GM19467 (cell line): ENCODE data around the gene AHRR.
A peak's percentile ranks its signal among the peaks of the same experiment; 100 is the strongest.
"Not testable (repeated sequence)": the region's sequence is repeated elsewhere in the genome, so short reads cannot be mapped to it uniquely, and the experiment has no call there.

Source experiments
- ATAC-seq: cut with Tn5 transposase; IDR thresholded peaks from one replicate; pipeline ENCODE4 v1.9.1; 2021; ENCODE audit warnings: mild to moderate bottlenecking, moderate library complexity; ENCODE audit not compliant: unreplicated experiment

Gene AHRR

DNA sequence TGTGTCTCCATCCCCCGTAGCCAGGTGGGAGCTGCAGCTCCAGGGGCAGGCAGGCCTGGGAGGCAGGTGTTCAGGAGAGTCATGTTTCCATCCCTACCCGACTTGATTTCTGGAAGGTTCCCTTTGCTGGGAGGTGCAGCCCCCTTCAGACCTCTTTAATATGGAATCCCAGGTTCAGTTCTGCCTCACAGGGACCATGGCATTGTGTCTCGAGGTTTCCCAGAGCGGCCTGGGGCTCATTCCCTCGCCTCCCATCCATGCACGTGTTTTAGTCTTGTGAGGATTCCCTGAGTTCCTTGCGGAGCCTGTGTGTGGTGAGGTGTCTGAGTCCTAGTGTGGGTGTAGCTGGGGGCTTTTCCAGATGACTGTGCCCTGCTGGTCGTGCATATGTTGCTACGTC lies 16.5 kb upstream of the AHRR start:
- no peak for ATAC-seq

DNA sequence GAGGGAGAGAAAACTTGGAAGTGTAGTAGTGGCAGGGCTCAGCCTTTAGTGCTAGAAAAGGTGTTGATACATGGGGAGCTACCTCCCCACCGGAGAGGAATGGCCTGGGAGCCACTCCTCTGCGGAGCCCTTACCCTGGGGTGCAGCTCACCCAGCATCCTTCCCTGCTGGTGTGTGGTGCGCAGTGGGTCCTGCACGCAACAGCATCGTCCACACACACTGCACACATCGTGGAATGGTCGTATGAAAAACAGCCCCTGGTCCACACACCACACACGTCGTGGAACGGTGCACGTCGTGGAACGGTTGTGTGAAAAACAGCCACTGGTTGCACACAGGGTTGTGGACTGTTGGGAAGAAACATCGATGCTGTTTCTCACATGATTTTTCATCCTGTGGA lies 16.1 kb upstream of the AHRR start:
- no peak for ATAC-seq

DNA sequence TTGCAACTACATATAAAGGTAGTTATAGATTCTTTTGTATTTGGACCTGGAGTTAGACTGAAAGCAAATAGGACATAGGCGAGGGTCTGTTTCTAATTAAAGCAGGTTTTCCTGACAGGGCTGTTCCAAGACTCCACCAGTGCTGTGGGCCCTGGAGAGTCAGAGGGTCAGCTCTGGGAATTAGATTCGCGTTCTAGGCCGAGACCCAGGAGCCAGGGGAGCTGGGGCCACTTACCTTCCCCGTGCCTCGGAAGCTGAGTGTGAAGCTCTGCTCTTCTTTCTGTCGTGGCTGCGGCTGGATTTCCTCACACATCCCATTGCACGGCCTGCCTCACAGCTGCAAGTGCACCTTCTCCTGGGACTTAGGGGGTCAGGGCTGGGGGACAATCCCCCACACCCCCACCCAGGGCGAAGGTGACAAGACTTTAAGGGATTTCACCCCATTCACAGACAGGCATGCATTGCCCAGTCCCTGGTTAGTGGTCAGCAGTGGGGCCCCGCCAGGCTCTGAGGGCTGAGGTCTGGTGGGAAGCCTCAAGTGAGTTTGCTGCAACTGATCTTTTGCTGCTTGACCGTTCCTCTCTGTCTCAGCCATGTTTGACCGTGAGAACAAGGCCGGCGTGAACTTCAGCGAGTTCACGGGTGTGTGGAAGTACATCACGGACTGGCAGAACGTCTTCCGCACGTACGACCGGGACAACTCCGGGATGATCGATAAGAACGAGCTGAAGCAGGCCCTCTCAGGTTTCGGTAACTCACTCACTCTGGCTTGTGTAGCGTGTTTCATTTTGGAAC lies 15.3 kb upstream of the AHRR start:
- ATAC-seq, result no peak

DNA sequence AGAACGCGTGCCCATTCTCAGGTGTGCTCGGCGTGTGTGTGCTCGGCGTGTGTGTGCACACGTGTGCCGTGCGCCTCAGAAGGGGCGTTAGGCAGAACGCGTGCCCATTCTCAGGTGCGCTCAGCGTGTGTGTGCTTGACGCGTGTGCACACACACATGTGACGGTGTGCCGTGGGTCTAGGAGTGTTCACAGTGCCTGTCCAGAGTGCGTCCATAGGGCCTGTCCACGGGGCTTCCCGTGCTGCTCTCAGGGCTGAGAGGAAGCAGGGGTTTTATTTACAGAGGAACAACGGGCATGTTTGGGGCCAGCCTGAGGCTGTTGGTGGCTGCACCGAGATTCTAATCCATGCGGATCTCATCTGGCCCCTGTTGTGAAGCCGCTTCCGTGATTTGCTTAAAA lies 14.2 kb upstream of the AHRR start:
- ATAC-seq, result no peak

DNA sequence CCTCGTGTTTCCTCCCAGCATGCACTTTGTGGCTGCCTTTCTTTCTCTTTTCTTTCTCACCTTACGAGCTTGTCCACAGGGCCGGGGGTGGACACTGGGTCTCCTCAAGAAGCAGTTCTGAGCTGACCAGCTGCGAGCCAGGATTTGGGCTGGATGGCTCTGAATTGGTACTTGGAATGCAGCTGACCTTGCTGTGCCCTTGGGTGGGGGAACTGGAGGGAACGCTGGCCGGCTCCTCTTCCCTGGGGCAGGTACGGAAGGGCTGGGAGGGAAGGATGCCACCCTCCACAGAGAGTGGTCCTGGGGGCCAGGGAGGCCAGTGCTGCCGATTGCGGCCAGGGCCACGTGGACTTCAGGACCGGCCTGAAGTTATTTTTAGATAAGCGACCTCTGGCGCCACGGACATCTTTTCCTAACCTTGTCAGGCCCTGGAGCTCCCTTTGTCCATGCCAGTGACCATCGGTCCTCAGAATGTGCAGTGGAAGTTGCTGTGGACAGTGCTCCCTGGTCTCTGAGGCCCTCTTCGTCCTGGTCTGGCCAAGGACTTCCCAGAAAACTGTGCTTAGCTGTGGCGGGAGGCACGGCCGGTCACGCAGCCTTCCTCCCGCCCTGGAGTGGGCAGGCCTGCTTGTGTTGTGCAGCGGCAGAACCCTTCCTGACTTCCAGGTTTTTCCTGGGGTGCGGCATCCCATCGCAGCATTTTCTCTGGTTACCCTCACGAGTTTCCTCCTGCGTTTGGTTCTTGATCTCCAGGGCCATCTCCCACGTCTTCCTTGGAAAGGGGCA lies 13.5 kb upstream of the AHRR start:
- no peak for ATAC-seq

DNA sequence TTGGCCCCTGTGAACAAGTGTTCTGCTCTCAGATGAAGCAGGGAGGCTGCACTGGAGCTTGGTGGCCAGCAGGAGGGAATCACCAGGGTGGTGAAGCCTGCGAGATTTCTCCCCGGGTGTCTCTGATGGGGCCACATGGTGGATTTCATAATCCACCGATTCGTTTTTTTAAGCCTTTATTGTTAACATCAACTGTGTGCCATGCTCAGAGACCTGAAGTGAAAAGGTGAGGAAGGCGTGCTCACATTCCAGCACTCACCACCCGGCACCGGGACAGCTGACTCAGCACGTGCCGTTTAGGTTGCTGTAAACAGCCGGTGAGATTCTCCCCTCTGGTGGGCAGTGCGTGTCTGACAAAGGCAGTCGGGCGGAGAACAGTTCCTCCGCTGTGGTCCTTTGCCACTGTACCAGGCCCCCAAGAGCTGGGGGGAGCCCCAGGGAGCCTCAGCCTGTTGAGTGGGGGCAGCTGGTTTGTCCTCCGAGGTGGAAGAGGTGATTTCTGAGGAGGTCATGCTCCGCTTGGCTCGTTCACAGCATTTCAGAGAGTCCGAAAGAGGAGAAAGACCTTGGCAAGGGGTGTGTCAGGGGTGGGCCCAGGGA lies 12.7 kb upstream of the AHRR start:
- no peak for ATAC-seq

DNA sequence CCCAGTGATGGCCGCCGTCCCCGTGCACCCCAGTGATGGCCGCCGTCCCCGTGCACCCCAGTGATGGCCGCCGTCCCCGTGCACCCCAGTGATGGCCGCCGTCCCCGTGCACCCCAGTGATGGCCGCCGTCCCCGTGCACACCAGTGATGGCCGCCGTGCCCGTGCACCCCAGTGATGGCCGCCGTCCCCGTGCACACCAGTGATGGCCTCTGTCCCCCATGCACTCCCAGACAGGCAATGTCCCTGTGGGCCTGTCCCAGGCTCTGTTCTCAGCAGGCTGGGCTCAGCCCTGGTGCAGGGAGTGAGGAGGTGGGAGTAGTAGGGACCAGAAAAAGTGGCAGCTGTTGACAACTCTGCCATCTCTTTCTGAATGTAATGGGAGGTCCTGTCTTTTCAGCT lies 11.7 kb upstream of the AHRR start:
- not testable (repeated sequence) for ATAC-seq

DNA sequence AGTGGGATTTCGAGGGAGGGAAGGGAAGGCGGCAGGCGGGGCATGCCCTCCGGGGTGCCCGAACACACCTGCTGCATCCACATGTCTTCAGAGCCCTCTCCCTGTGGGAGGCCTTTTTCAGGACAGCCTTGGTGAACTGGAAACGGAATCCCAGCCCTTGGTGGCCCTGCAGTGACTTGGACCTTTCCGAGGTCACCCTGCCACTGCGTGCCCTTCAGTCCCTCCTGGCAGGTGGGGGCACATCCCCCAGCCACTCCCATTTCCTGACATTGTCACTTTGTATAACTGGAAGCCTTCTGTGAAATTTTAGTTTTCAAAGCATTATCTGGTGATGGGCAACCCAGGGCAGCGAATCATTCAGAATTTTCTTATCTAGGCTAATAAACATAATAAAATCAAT lies 11.0 kb upstream of the AHRR start:
- no peak for ATAC-seq

DNA sequence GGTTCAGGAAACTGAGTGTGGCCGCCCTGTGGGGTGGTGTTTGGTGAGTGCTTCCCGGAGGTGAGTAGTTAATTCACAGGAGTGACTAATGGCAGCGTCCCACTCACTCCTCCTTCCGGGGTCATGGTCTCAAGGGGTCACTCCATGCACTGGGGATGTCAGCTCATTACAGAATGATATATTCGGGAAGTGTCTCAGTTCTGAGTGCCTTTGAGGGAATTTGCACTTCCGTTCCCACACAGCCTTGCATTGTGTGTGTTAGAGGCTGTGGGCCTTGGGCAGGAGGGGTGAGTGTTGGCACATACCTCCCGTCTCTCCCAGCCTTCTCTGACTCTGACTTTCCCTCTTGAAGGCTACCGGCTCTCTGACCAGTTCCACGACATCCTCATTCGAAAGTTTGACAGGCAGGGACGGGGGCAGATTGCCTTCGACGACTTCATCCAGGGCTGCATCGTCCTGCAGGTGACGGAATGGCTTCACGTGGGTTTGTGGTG lies 10.5 kb upstream of the AHRR start:
- no peak for ATAC-seq

DNA sequence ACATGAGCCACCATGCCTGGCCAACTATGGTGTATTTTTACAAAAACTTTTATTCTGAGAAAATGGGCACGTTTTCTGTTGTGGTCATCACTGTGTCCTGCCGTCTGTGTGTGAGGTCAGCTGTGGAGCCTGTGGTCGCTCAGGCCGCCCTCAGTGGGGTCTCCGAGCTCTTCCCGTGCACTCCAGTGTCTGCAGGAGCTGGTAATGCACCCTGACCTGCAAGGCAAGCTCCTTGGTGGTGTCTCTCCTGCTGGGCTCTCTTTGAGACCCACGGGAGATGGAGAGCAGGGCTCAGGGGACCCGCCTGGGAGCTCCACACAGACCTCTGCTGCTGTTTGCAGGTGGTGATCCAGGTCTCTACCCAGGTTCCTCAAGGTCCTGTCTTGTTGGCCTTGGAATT lies 9.6 kb upstream of the AHRR start:
- ATAC-seq, result no peak

DNA sequence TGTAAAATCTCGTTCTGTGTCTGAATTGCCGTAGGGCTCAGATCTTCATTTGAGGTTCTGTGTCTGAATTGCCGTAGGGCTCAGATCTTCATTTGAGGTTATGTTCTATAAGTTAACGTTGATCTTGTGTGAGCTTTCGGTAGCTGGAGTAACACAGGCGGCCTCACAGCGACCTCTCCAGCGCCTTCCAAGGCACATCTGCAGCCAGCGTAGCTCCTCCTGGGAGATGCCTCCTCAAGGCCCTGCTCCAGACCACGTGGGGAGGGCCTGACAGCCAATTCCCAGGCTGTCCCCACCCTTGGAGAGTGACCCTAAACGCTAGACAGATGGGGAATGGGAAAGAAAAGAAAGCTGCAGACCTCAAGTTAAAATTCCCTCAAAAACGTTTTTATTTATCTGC lies 8.7 kb upstream of the AHRR start:
- ATAC-seq, result no peak

DNA sequence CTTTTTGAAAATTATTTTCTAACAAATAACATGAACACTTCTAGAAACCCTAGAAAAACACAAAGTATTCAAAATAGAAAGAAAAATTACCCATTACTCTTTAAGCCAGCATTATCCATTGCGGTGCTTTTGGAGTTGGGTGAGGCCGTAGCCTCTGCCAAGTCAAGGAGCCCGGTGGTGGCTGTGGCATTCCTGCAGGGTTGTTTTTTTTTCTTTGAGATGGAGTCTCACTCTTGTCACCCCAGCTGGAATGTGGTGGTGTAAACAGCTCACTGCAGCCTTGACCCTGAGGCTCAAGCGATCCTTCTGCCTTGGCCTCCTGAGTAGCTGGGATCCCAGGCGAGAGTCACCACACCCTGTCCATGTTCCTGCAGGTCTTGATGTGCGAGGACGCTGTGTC lies 8.2 kb upstream of the AHRR start:
- ATAC-seq, result no peak

DNA sequence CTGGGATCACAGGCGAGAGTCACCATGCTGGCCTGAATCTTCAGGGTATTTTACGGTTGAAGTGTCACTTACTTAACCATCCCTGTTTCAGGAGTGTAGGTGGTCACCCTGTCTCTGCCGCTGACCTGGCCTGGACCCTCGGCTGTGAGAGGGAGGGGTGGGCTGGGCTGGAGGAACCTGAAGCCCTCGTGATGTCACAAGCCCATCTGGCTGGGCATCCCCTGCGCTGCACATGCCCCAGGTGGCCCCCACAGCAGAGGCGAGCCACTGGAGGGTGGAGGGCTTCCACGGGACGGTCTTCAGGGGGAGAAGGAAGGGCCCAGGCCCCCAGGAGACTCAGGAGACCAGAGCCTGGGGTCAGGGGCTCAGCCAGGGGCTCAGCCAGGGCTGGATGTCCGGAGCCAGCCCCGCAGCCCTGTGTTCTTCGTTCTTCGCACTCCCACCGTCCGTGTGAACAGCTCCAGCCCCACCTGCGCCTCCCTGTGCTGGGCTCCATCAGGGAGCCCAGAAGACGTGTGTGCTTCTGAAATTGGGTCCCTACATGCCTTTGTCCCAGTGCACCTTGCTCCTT lies 7.6 kb upstream of the AHRR start:
- ATAC-seq, result no peak

DNA sequence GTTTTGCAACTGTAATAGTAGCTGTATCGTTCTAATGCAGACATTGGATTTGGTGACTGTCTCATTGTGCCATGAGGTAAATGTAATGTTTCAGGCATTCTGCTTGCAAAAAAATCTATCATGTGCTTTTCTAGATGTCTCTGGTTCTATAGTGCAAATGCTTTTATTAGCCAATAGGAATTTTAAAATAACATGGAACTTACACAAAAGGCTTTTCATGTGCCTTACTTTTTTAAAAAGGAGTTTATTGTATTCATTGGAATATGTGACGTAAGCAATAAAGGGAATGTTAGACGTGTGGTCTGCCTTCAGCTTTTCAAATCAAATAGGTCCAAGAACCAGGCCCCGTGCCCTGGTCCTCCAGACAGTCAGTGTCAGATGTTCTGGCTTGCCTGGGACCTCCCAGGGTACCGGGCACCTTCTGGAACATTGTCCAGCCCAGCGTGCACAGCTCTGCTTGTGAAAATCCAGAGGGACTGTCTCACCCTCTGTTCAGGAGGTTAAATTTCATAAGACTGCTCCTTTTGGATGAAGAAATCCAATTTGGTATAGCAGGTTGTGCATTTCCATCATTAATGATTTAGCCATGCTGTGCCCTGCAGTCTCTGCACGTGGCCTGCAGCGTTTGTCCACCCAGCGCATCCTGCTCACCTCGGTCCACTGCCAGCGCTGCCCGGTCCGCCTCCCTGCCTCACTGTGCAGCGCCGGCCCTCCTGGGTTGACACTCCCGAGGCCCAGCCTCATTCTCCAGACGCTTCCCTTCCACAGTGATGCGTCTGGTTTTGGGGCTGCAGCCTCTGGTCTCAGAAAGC lies 6.6 kb upstream of the AHRR start:
- ATAC-seq, result no peak

DNA sequence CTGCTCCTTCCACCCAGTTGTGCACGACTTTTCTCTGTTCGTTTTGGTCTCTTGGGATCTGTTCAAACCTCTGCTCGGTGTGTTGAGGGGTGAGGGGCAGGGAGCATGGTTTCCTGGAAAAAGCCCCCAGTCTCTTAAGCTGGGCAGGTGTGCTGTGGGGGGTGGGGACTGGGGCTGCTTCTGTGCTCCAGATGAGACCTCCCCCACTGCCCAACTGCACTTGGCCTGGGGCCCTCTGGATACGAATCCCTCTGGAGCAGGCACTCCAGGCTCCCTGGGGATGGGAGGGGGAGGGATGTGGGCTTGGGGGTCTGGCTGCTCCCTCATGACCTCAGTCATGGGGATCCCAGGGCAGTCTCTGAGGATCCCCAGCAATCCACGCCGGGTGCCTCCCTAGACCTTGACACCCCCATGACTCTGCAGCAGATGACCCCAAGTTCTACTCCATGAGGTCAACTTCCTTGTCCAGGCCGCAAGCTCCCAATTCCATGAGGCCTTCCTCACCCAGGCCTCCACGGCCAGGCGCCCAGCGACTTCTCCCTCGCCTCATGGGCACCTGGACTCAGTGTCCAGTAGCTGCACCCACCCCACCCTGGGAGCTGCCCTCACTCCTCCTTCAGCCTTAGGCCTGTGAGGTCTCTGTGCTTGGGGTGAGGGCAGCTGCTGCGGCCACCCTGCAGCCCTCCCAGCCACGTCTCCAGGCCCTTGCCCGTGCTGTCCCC lies 5.9 kb upstream of the AHRR start:
- ATAC-seq, result no peak

DNA sequence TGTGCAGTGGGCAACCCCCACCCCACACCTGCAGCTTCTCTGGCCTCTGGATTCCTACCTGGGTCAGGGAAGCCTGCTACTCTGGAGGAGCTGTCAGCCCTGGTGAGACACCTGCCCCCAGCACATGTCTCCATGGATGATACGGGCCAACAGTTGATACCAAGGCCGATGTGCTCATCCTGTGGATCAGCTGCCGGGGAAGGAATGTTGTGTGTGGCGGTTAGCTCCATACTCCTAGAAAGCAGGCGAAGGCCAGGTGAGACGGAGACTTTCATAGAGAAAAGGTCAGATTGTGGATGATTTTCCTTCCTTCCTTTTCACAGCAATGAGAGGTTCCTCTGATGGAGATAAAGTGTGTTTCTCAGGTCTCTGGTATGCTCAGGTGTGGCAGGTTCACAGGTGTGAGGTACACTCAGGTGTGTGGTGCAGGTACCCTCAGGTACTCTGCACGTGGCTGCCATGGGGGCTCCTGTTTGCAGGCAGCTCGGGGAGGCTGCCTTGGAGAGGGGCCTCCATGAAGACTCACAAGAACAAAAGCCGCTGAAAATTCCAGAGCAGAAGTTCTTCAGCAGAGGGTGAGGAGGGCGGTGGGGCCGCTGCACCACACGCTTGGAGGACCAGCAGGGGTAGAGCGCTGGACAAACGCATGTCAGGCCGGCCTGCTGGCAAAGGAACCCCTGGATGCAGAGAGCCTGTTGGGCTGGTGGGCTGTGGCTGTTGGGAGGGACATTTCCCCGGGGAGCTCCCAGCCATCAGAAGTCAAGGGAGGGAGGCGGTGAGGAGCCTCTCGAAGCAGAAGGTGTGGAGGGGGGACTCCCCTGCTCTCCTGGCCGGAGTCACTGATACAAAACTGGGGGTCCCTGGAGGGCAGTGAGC lies 5.1 kb upstream of the AHRR start:
- ATAC-seq, result no peak

DNA sequence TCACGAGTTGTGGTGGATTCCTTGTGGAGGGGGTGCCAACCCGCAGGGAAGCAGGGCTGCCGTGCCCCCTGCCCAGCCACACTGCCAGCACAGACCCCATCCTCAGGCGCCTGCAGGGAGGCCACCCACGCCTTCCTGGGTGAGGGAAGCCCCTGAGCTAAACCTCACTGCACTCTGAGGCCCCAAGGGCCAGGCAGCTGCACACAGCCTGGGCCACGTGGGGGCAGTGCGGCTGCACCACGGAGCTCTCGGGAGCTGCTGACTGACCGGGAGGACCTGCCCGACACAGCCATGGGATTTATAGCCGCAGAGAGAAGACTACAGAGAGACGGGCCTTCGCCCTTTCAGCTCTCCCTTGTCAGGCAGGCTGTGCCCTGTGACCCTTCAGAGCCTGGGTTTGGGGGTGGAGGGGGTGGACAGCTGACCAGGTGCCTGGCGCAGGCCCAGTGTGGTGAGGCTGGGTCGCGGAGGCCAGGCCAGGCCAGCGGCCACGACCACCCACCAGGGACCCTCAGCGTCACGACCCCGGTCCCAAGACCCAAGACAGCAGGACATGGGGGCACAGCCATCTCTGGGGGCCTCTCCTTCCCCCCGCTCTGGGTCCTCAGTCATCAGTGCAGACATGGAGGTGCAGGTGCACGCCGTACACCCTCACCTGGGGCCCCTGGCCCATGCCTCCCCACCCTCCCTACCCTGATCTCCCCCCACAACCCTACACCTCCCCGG lies 4.3 kb upstream of the AHRR start:
- ATAC-seq, result peak; percentile 55

DNA sequence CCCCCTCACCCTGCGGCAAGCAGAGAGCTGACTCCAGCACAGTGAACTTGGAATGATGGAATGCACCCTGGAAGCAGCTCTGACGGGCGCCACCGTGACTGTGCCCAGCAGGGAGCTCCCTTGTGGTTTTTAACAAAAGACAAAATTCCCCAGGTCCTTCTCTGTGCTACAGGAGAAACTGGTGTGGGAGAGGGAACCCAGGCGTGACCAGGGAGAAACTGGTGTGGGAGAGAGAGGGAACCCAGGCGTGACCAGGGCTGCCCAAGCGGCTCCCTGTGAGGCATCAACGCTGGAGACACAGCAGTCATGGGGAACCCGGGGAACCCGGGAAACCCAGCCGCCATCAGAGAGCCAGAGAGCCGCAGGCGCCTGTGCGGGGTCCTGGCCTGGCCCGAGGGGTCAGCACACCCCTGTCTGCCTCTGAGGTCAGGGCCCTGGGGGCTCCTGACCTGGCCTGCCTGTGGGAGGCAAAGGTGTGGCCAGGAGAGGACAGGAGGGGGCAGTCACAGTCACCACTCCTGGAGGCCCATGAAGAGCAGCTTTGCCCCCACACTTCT lies 3.1 kb upstream of the AHRR start:
- ATAC-seq, result no peak
